ENCODE measurements around the gene PIK3R6.

Gene PIK3R6

DNA sequence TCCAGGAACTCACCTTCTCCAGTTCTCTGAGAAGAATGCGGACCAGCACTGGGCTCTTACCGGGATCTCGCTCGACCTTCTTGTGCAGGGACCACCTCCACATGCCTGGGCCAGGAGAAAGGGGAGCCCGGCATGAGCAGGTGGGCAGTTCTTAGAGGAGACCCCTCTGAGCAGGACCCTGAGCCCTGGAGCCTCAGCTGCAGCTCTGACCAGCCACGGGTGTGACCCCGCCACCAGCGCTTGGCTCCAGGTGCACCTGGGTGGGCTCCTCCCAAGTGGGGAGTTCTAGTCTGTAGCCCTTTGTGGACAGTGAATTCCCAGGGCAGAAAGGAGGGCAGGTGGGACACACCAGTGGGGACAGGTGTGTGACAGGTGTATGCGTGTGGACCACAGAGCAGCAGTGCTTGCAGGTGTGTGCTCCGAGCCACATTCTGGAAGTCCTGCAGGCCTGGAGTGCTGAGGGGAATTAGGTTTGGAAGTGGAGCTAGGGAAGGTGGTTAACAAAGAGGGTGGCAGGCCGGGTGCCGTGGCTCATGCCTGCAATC, 28.9 kb downstream of the PIK3R6 start:
- Histone ChIP-seq H3K27ac (ENCODE audit: low read depth, low read length) (no peak overlapping the region), H3K9me2 (replicated peaks; ENCODE audit: control insufficient read depth, low read length) (no peaks in the 10 kb centered on the region), H3K9me3 (ENCODE audit: control insufficient read depth, insufficient read depth, low read length) (no peaks in the 10 kb centered on the region), H3K4me3 (ENCODE audit: low read length) (no peak overlapping the region), H3K79me2 (ENCODE audit: control insufficient read depth, low read length) (no peaks in the 10 kb centered on the region), H3K4me2 (ENCODE audit: low read length) (no peak overlapping the region), H4K20me1 (ENCODE audit: control insufficient read depth, insufficient read depth, low read depth, low read length) (no peaks in the 10 kb centered on the region), H3F3A (ENCODE audit: control insufficient read depth, insufficient read depth) (no peaks in the 10 kb centered on the region), H3K4me1 (ENCODE audit: control insufficient read depth, low read length) (no peaks in the 10 kb centered on the region), H3K27me3 (ENCODE audit: control insufficient read depth, low read length) (peaks cover 3% of the 10 kb centered on the region), H3K36me3 (ENCODE audit: control insufficient read depth, low read length) (no peaks in the 10 kb centered on the region)
- TF ChIP-seq, protein P1, sequence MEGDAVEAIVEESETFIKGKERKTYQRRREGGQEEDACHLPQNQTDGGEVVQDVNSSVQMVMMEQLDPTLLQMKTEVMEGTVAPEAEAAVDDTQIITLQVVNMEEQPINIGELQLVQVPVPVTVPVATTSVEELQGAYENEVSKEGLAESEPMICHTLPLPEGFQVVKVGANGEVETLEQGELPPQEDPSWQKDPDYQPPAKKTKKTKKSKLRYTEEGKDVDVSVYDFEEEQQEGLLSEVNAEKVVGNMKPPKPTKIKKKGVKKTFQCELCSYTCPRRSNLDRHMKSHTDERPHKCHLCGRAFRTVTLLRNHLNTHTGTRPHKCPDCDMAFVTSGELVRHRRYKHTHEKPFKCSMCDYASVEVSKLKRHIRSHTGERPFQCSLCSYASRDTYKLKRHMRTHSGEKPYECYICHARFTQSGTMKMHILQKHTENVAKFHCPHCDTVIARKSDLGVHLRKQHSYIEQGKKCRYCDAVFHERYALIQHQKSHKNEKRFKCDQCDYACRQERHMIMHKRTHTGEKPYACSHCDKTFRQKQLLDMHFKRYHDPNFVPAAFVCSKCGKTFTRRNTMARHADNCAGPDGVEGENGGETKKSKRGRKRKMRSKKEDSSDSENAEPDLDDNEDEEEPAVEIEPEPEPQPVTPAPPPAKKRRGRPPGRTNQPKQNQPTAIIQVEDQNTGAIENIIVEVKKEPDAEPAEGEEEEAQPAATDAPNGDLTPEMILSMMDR (IDR thresholded peaks at IDR 0.05; ENCODE audit: low read depth, low read length, poor library complexity, severe bottlenecking) = no peak
- no peak for TF ChIP-seq EZH2phosphoT487 (IDR thresholded peaks at IDR 0.05; ENCODE audit: borderline replicate concordance, low read length)

DNA sequence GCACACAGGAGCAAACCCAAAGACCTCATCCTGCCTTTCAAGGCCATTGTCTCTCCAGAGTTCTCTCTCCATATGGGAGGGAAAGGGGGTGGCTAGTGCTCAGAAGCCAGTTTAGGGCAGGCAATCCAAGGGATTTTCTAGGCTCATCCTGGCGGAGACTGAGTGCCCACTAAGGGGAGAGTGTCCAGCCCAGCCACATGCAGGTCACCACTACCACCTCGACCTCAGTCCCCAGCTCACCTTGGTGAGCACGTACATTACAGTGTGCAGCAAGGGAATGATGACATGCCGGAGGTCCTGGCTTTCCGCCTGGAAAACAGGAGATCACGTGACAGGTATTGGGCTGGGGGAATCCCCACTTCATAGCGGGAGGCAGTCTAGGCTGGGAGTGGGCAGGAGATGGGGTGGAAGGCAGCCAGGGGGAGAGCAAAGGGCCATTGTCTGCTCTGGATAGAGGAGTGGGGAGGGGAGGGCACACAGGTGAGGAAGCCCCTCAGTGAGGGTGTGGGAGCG, 29.9 kb downstream of the PIK3R6 start:
- no peak for TF ChIP-seq EZH2phosphoT487 (IDR thresholded peaks at IDR 0.05; ENCODE audit: borderline replicate concordance, low read length)
- TF ChIP-seq, protein P1 (IDR thresholded peaks at IDR 0.05; ENCODE audit: low read depth, low read length, poor library complexity, severe bottlenecking) = no peak
- Histone ChIP-seq H4K20me1 (ENCODE audit: control insufficient read depth, insufficient read depth, low read depth, low read length) (no peaks in the 10 kb centered on the region), H3K4me3 (ENCODE audit: low read length) (no peak overlapping the region), H3K9me3 (ENCODE audit: control insufficient read depth, insufficient read depth, low read length) (no peaks in the 10 kb centered on the region), H3K79me2 (ENCODE audit: control insufficient read depth, low read length) (no peaks in the 10 kb centered on the region), H3K27ac (ENCODE audit: low read depth, low read length) (no peak overlapping the region), H3K36me3 (ENCODE audit: control insufficient read depth, low read length) (no peaks in the 10 kb centered on the region), H3K9me2 (replicated peaks; ENCODE audit: control insufficient read depth, low read length) (no peaks in the 10 kb centered on the region), H3F3A (ENCODE audit: control insufficient read depth, insufficient read depth) (no peaks in the 10 kb centered on the region), H3K4me2 (ENCODE audit: low read length) (no peak overlapping the region), H3K27me3 (ENCODE audit: control insufficient read depth, low read length) (peaks cover 3% of the 10 kb centered on the region), H3K4me1 (ENCODE audit: control insufficient read depth, low read length) (no peaks in the 10 kb centered on the region)

DNA sequence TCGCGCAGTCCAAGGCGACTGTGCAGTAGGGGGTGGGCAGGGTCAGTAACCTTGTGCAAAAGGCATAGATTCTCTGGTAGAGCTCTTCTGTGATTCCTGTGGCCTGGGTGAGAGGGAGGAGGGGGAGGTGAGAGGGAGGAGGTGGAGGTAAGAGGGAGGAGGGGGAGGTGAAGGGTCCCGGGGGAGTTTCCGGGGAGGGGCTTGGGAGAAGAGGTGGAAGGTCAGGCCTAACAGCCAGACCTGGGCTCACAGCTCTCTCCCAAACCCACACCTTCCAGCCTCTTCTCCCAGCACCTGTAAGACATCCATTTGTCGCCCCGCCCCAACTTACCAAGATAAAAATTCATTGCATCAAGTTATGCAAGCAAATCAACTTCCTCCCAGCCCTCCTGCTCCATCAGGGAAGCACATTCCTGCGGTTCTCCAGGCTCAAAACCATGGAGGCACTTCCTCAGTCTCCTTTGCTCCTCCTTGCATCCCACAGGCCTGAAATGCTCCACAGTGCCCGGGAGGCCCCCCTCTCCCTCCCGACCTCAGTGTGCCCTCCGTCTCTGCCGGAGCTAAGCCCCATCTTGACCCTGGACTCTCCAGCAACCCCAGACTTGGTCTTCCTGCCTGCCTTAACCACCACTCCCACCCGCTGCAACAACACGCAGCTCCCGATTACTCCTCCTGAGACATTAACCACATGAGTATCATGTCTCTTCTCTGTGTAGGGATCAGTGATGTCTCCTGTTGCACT, 30.5 kb downstream of the PIK3R6 start:
- TF ChIP-seq, protein P1 (IDR thresholded peaks at IDR 0.05; ENCODE audit: low read depth, low read length, poor library complexity, severe bottlenecking) = no peak
- TF ChIP-seq EZH2phosphoT487 (IDR thresholded peaks at IDR 0.05; ENCODE audit: borderline replicate concordance, low read length) = no peak
- no peaks in the 10 kb centered on the region for H3K27me3 ChIP-seq (ENCODE audit: control insufficient read depth, low read length)
- no peaks in the 10 kb centered on the region for H3K9me3 ChIP-seq (ENCODE audit: control insufficient read depth, insufficient read depth, low read length)
- no peaks in the 10 kb centered on the region for H3K9me2 ChIP-seq (replicated peaks; ENCODE audit: control insufficient read depth, low read length)
- H3K27ac ChIP-seq (ENCODE audit: low read depth, low read length) = no peak overlapping the region
- no peaks in the 10 kb centered on the region for H3K79me2 ChIP-seq (ENCODE audit: control insufficient read depth, low read length)
- H3F3A ChIP-seq (ENCODE audit: control insufficient read depth, insufficient read depth) = no peaks in the 10 kb centered on the region
- H3K4me1 ChIP-seq (ENCODE audit: control insufficient read depth, low read length) = no peaks in the 10 kb centered on the region
- H3K4me2 ChIP-seq (ENCODE audit: low read length) = no peak overlapping the region
- H3K4me3 ChIP-seq (ENCODE audit: low read length) = no peak overlapping the region
- no peaks in the 10 kb centered on the region for H3K36me3 ChIP-seq (ENCODE audit: control insufficient read depth, low read length)
- no peaks in the 10 kb centered on the region for H4K20me1 ChIP-seq (ENCODE audit: control insufficient read depth, insufficient read depth, low read depth, low read length)

Data from DOHH2 (cell line).